Measurements from ENCODE around the gene ST14. TPM values are rescaled to one million over a fixed set of nuclear protein-coding genes. Genes with fewer than 3 reads are reported as not detected.

The ST14 gene
- total RNA-seq, 1 experiment from 2014 or later, result 33.9 TPM

GRCh38 chr11:130120045-130120444 is 39.5 kb upstream of the ST14 start:
- DNase-seq (ENCODE audit: low spot score) (no peak), ATAC-seq (no peak)
- no peak overlapping the region for H3K27ac Mint-ChIP-seq
- H3K36me3 Mint-ChIP-seq, result peaks cover 44% of the 10 kb centered on the region
- TF ChIP-seq ZSCAN18 (CRISPR knock-in tag; IDR thresholded peaks at IDR 0.05) (no peak), ESRRA (CRISPR knock-in tag; IDR thresholded peaks at IDR 0.05; ENCODE audit: borderline replicate concordance) (no peak), NR1H2 (CRISPR knock-in tag; IDR thresholded peaks at IDR 0.05) (no peak), ZNF121 (CRISPR knock-in tag; IDR thresholded peaks at IDR 0.05) (no peak), ZNF263 (CRISPR knock-in tag; IDR thresholded peaks at IDR 0.05; ENCODE audit: low read depth) (no peak), OVOL2 (CRISPR knock-in tag; IDR thresholded peaks at IDR 0.05; ENCODE audit: borderline replicate concordance) (no peak), ZNF425 (CRISPR knock-in tag; conservative IDR thresholded peaks at IDR 0.05) (no peak), TEAD4 (CRISPR knock-in tag; IDR thresholded peaks at IDR 0.05) (no peak)
- no peaks in the 10 kb centered on the region for H3K27me3 Mint-ChIP-seq (ENCODE audit: low read depth)
- H3K4me1 Mint-ChIP-seq, result peaks cover 19% of the 10 kb centered on the region
- POLR2A ChIA-PET, result no interaction called here
- no peak overlapping the region for H3K4me3 Mint-ChIP-seq
- H3K9me3 Mint-ChIP-seq, result no peaks in the 10 kb centered on the region
- CTCF ChIA-PET, result interaction anchor here (2.8 kb wide), 1 partner anchor 12 kb away, joined by 16 read pairs; no protein-coding TSS in a partner anchor

GRCh38 chr11:130121445-130121978 is 38.1 kb upstream of the ST14 start:
- no peak for ATAC-seq
- peaks cover 49% of the 10 kb centered on the region for H3K36me3 Mint-ChIP-seq
- no peak overlapping the region for H3K27ac Mint-ChIP-seq
- H3K4me1 Mint-ChIP-seq, result peaks cover 14% of the 10 kb centered on the region
- DNase-seq (ENCODE audit: low spot score), result no peak
- H3K27me3 Mint-ChIP-seq (ENCODE audit: low read depth), result no peaks in the 10 kb centered on the region
- ChIA-PET POLR2A (interaction anchor here (1.0 kb wide), 1 partner anchor 200 kb away, joined by 3 read pairs; no protein-coding TSS in a partner anchor), CTCF (interaction anchor here (1.0 to 2.8 kb wide), 2 partner anchors 10 to 25 kb away, joined by 4 to 16 read pairs; no protein-coding TSS in a partner anchor)
- no peak overlapping the region for H3K4me3 Mint-ChIP-seq
- no peaks in the 10 kb centered on the region for H3K9me3 Mint-ChIP-seq
- TF ChIP-seq TEAD4 (CRISPR knock-in tag; IDR thresholded peaks at IDR 0.05), result no peak
- TF ChIP-seq ZNF425 (CRISPR knock-in tag; conservative IDR thresholded peaks at IDR 0.05), result no peak

- H3K4me3 Mint-ChIP-seq, result no peak overlapping the region
- H3K4me1 Mint-ChIP-seq, result peaks cover 14% of the 10 kb centered on the region
- no peak for TF ChIP-seq ZBTB43 (CRISPR knock-in tag; IDR thresholded peaks at IDR 0.05)
- TF ChIP-seq JUN (CRISPR knock-in tag; IDR thresholded peaks at IDR 0.05), result no peak
- TF ChIP-seq ZNF512 (CRISPR knock-in tag; IDR thresholded peaks at IDR 0.05; ENCODE audit: borderline replicate concordance), result no peak
- no peak for TF ChIP-seq STAT6 (CRISPR knock-in tag; conservative IDR thresholded peaks at IDR 0.05; ENCODE audit: low read depth)
- POLR2A ChIA-PET, result interaction anchor here (1.0 kb wide), 1 partner anchor 201 kb away, joined by 3 read pairs; no protein-coding TSS in a partner anchor
- DNase-seq (ENCODE audit: low spot score), result no peak
- peaks cover 56% of the 10 kb centered on the region for H3K36me3 Mint-ChIP-seq
- H3K9me3 Mint-ChIP-seq, result no peaks in the 10 kb centered on the region
- peak overlapping the region; percentile 64; the same call in 1 of the 2 replicates for H3K27ac Mint-ChIP-seq
- H3K27me3 Mint-ChIP-seq (ENCODE audit: low read depth), result no peaks in the 10 kb centered on the region
- CTCF ChIA-PET, result interaction anchor here (1.0 to 2.8 kb wide), 2 partner anchors 10 to 24 kb away, joined by 4 to 16 read pairs; no protein-coding TSS in a partner anchor
- ATAC-seq, result no peak
These were observed 37.4 kb upstream of the ST14 start for GRCh38 chr11:130122141-130122575.
